Measurements from ENCODE around the gene DGLUCY. TPM values are rescaled to one million over a fixed set of nuclear protein-coding genes. Genes with fewer than 3 reads are reported as not detected.

The DGLUCY gene
- total and polyA plus RNA-seq, 2 of the 8 experiments (the other 6 are each of a cell fraction or from before 2014, with no cell fraction given): 24.9 to 31.8 TPM

DNA sequence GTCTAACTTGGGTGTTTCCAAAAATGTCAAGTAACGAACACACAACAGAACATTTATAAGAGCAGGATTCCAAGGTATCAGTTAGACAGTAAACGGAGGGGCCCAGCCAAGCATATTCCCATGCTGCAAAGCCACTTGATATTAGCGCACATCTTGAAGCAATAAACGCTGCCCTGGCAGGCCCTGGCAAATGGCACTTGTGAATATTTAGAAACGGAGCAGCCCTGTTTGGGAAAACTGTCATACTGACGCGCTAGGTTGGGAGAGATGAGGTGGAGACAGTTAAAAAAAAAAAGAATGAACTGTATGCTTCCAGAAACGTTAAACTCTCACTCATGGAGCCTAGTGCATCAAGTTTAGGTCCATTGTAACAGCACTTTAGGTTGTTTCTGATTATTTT lies 9.3 kb downstream of the DGLUCY start (continued):
- TF ChIP-seq CHD7 (IDR thresholded peaks at IDR 0.05; ENCODE audit: insufficient replicate concordance, low read length) (no peak), SAP30 (IDR thresholded peaks at IDR 0.05; ENCODE audit: insufficient read depth, insufficient replicate concordance, low read length) (no peak), TAF1 (IDR thresholded peaks at IDR 0.05; ENCODE audit: low read depth, low read length) (no peak), NRF1 (IDR thresholded peaks at IDR 0.05; ENCODE audit: low read depth, low read length) (no peak), CEBPB (IDR thresholded peaks at IDR 0.05; ENCODE audit: low read depth, low read length) (no peak), SIX5 (IDR thresholded peaks at IDR 0.05; ENCODE audit: low read depth, low read length) (no peak), SP1 (IDR thresholded peaks at IDR 0.05; ENCODE audit: low read depth, low read length) (no peak), BCL11A (IDR thresholded peaks at IDR 0.05; ENCODE audit: low read depth in 2 of 2, low read length in 2 of 2) (no peak), CBX5 (IDR thresholded peaks at IDR 0.05; ENCODE audit: low read depth, low read length) (no peak), FOSL1 (IDR thresholded peaks at IDR 0.05; ENCODE audit: insufficient read depth, low read depth, low read length) (no peak)
- TF ChIP-seq, protein P1, sequence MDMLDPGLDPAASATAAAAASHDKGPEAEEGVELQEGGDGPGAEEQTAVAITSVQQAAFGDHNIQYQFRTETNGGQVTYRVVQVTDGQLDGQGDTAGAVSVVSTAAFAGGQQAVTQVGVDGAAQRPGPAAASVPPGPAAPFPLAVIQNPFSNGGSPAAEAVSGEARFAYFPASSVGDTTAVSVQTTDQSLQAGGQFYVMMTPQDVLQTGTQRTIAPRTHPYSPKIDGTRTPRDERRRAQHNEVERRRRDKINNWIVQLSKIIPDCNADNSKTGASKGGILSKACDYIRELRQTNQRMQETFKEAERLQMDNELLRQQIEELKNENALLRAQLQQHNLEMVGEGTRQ (IDR thresholded peaks at IDR 0.05; ENCODE audit: low read length): no peak
